Omental fat pad (tissue), 4 donors: ENCODE results near the gene PDS5A. TPM values are rescaled to one million over a fixed set of nuclear protein-coding genes. Genes with fewer than 3 reads are reported as not detected.

Experiments used
- ATAC-seq: fragments of 150-250 bp; one replicate; pipeline ENCODE4 v1.9.1; 2016; ENCODE audit warnings: mild to moderate bottlenecking, moderate library complexity; ENCODE audit not compliant: low FRiP score
- DNase-seq: peaks from one replicate; pipeline ENCODE4 v3.0.0-alpha.2; 2019; ENCODE audit warnings: low spot score
- CTCF ChIP-seq, 3 donors: fragments of 450-650 bp; IDR thresholded peaks; one replicate each; pipeline ENCODE4 v1.5.1; 2016 to 2017; ENCODE audit warnings: antibody characterized with exemption in 3 of 3, mild to moderate bottlenecking in 3 of 3, moderate library complexity in 2 of 3
- total RNA-seq, 4 donors: library from RNA; depleted of rRNA; stranded (reverse); fragments of >200 nt; gene quantifications; one replicate each; pipeline ENCODE4 v1.1.0, GENCODE V29; 2016

Gene PDS5A
- total RNA-seq, 4 donors from 2014 or later = 60.0 to 86.9 (median 75.1) TPM

- no peak for TF ChIP-seq CTCF (IDR thresholded peaks at IDR 0.05)
- ATAC-seq = no peak
- DNase-seq = no peak
Observed at GRCh38 chr4:39899291-39899690, 78.4 kb downstream of the PDS5A start.

GRCh38 chr4:39898015-39898414 lies 79.7 kb downstream of the PDS5A start:
- DNase-seq (no peak), ATAC-seq (no peak)
- no peak for TF ChIP-seq CTCF (IDR thresholded peaks at IDR 0.05)

GRCh38 chr4:39893693-39894072 lies 84.0 kb downstream of the PDS5A start:
- ATAC-seq (no peak), DNase-seq (no peak)
- TF ChIP-seq CTCF (IDR thresholded peaks at IDR 0.05) = no peak

- TF ChIP-seq CTCF (IDR thresholded peaks at IDR 0.05) = no peak
- ATAC-seq (no peak), DNase-seq (no peak)
Observed at GRCh38 chr4:39892988-39893692, 84.6 kb downstream of the PDS5A start.

GRCh38 chr4:39889226-39889625 lies 88.5 kb downstream of the PDS5A start:
- DNase-seq (no peak), ATAC-seq (no peak)
- no peak for TF ChIP-seq CTCF (IDR thresholded peaks at IDR 0.05)

- DNase-seq (no peak), ATAC-seq (no peak)
- no peak for TF ChIP-seq CTCF (IDR thresholded peaks at IDR 0.05)
Observed at GRCh38 chr4:39888541-39888940, 89.2 kb downstream of the PDS5A start.

- TF ChIP-seq CTCF (IDR thresholded peaks at IDR 0.05) = no peak
- no peak for ATAC-seq
- no peak for DNase-seq
Observed at GRCh38 chr4:39883646-39884045, 94.1 kb downstream of the PDS5A start.
